ENCODE results near the gene TTC9C.

- TF ChIP-seq MAX (CRISPR knock-in tag; IDR thresholded peaks at IDR 0.05), result no peak
- TF ChIP-seq ZNF219 (CRISPR knock-in tag; IDR thresholded peaks at IDR 0.05; ENCODE audit: borderline replicate concordance), result no peak
- no peak for TF ChIP-seq ZNF423 (CRISPR knock-in tag; IDR thresholded peaks at IDR 0.05)
- no peak for TF ChIP-seq CTCF (IDR thresholded peaks at IDR 0.05)
- TF ChIP-seq JUN (CRISPR knock-in tag; IDR thresholded peaks at IDR 0.05), result no peak
- no peak for TF ChIP-seq ATF2 (CRISPR knock-in tag; IDR thresholded peaks at IDR 0.05; ENCODE audit: borderline replicate concordance, low read depth)
- TF ChIP-seq NFYB (CRISPR knock-in tag; conservative IDR thresholded peaks at IDR 0.05; ENCODE audit: low read depth), result no peak
- no peak for TF ChIP-seq USF2 (CRISPR knock-in tag; IDR thresholded peaks at IDR 0.05)
- no peak for TF ChIP-seq KAT7 (CRISPR knock-in tag; IDR thresholded peaks at IDR 0.05; ENCODE audit: borderline replicate concordance)
- no peak for TF ChIP-seq FOXP1 (CRISPR knock-in tag; IDR thresholded peaks at IDR 0.05; ENCODE audit: borderline replicate concordance)
- TF ChIP-seq ZNF232 (CRISPR knock-in tag; IDR thresholded peaks at IDR 0.05), result no peak
These were observed 12.1 kb upstream of the TTC9C start for GRCh38 chr11:62716206-62716605.
